ENCODE measurements around the gene RGS13.

The RGS13 gene

GRCh38 chr1:192635939-192636338 lies at the start of gene RGS13:
Gene RGS13, plus strand, starts transcription at chr1:192636147. Its CDS starts 8,188 bp downstream, at chr1:192644335.
- peaks cover 4% of the 10 kb centered on the region for H3K27me3 Mint-ChIP-seq
- no peak within 1 kb of the TSS for H3K27ac Mint-ChIP-seq
- H3K4me3 Mint-ChIP-seq, result no peak within 1 kb of the TSS
- peaks cover 10% of the 10 kb centered on the region for H3K4me1 Mint-ChIP-seq (ENCODE audit: low read depth)
- H3K9me3 Mint-ChIP-seq (ENCODE audit: low read depth), result no peaks in the 10 kb centered on the region
- no peaks in the 10 kb centered on the region for H3K36me3 Mint-ChIP-seq

GRCh38 chr1:192587386-192588266 lies 48.3 kb upstream of the RGS13 start:
- H3K36me3 Mint-ChIP-seq, result no peaks in the 10 kb centered on the region
- H3K27ac Mint-ChIP-seq, result no peak overlapping the region
- H3K27me3 Mint-ChIP-seq, result peaks cover 1% of the 10 kb centered on the region
- no peaks in the 10 kb centered on the region for H3K9me3 Mint-ChIP-seq (ENCODE audit: low read depth)
- H3K4me1 Mint-ChIP-seq (ENCODE audit: low read depth), result no peaks in the 10 kb centered on the region
- H3K4me3 Mint-ChIP-seq, result no peak overlapping the region

- Mint-ChIP-seq H3K27me3 (peaks cover 1% of the 10 kb centered on the region), H3K36me3 (no peaks in the 10 kb centered on the region), H3K9me3 (ENCODE audit: low read depth) (no peaks in the 10 kb centered on the region), H3K4me1 (ENCODE audit: low read depth) (no peaks in the 10 kb centered on the region), H3K4me3 (no peak overlapping the region), H3K27ac (no peak overlapping the region)
Observed at GRCh38 chr1:192588546-192588945, 47.4 kb upstream of the RGS13 start.

- Mint-ChIP-seq H3K4me3 (no peak overlapping the region), H3K27ac (no peak overlapping the region)
Observed at GRCh38 chr1:192589813-192590212, 46.1 kb upstream of the RGS13 start.

GRCh38 chr1:192592517-192592916 lies 43.4 kb upstream of the RGS13 start:
- Mint-ChIP-seq H3K27me3 (peaks cover 6% of the 10 kb centered on the region), H3K9me3 (ENCODE audit: low read depth) (no peaks in the 10 kb centered on the region), H3K27ac (no peak overlapping the region), H3K4me1 (ENCODE audit: low read depth) (no peaks in the 10 kb centered on the region), H3K4me3 (no peak overlapping the region), H3K36me3 (no peaks in the 10 kb centered on the region)

More at GRCh38 chr1:192589813-192590212, 46.1 kb upstream of the RGS13 start:
- Mint-ChIP-seq H3K4me1 (ENCODE audit: low read depth) (no peaks in the 10 kb centered on the region), H3K36me3 (no peaks in the 10 kb centered on the region), H3K27me3 (peaks cover 4% of the 10 kb centered on the region), H3K9me3 (ENCODE audit: low read depth) (no peaks in the 10 kb centered on the region)

GRCh38 chr1:192592981-192593708 lies 42.8 kb upstream of the RGS13 start:
- Mint-ChIP-seq H3K9me3 (ENCODE audit: low read depth) (no peaks in the 10 kb centered on the region), H3K36me3 (no peaks in the 10 kb centered on the region), H3K4me3 (no peak overlapping the region), H3K4me1 (ENCODE audit: low read depth) (no peaks in the 10 kb centered on the region), H3K27ac (no peak overlapping the region), H3K27me3 (peaks cover 6% of the 10 kb centered on the region)

- H3K27me3 Mint-ChIP-seq, result peaks cover 6% of the 10 kb centered on the region
- no peak overlapping the region for H3K27ac Mint-ChIP-seq
- no peaks in the 10 kb centered on the region for H3K4me1 Mint-ChIP-seq (ENCODE audit: low read depth)
- no peak overlapping the region for H3K4me3 Mint-ChIP-seq
- no peaks in the 10 kb centered on the region for H3K9me3 Mint-ChIP-seq (ENCODE audit: low read depth)
- no peaks in the 10 kb centered on the region for H3K36me3 Mint-ChIP-seq
Observed at GRCh38 chr1:192595299-192595698, 40.6 kb upstream of the RGS13 start.

- no peak overlapping the region for H3K4me3 Mint-ChIP-seq
Observed at GRCh38 chr1:192598589-192598988, 37.4 kb upstream of the RGS13 start.

GRCh38 chr1:192600275-192600674 lies 35.7 kb upstream of the RGS13 start:
- Mint-ChIP-seq H3K9me3 (ENCODE audit: low read depth) (no peaks in the 10 kb centered on the region), H3K27me3 (peaks cover 3% of the 10 kb centered on the region), H3K36me3 (no peaks in the 10 kb centered on the region), H3K4me1 (ENCODE audit: low read depth) (peaks cover 19% of the 10 kb centered on the region), H3K4me3 (no peak overlapping the region), H3K27ac (no peak overlapping the region)

More at GRCh38 chr1:192598589-192598988, 37.4 kb upstream of the RGS13 start:
- peaks cover 5% of the 10 kb centered on the region for H3K27me3 Mint-ChIP-seq
- H3K9me3 Mint-ChIP-seq (ENCODE audit: low read depth), result no peaks in the 10 kb centered on the region
- H3K27ac Mint-ChIP-seq, result no peak overlapping the region
- no peaks in the 10 kb centered on the region for H3K36me3 Mint-ChIP-seq
- H3K4me1 Mint-ChIP-seq (ENCODE audit: low read depth), result peaks cover 19% of the 10 kb centered on the region

GRCh38 chr1:192601143-192601542 lies 34.8 kb upstream of the RGS13 start:
- Mint-ChIP-seq H3K4me1 (ENCODE audit: low read depth) (peaks cover 19% of the 10 kb centered on the region), H3K27me3 (no peaks in the 10 kb centered on the region), H3K9me3 (ENCODE audit: low read depth) (no peaks in the 10 kb centered on the region), H3K27ac (peak overlapping the region; percentile 37), H3K36me3 (no peaks in the 10 kb centered on the region), H3K4me3 (no peak overlapping the region)

GRCh38 chr1:192601567-192601966 lies 34.4 kb upstream of the RGS13 start:
- Mint-ChIP-seq H3K4me1 (ENCODE audit: low read depth) (peaks cover 19% of the 10 kb centered on the region), H3K27ac (peak overlapping the region; percentile 37), H3K9me3 (ENCODE audit: low read depth) (no peaks in the 10 kb centered on the region), H3K36me3 (no peaks in the 10 kb centered on the region), H3K27me3 (no peaks in the 10 kb centered on the region), H3K4me3 (no peak overlapping the region)

GRCh38 chr1:192602757-192603156 lies 33.2 kb upstream of the RGS13 start:
- H3K27ac Mint-ChIP-seq, result no peak overlapping the region
- no peaks in the 10 kb centered on the region for H3K9me3 Mint-ChIP-seq (ENCODE audit: low read depth)
- H3K36me3 Mint-ChIP-seq, result no peaks in the 10 kb centered on the region
- H3K27me3 Mint-ChIP-seq, result no peaks in the 10 kb centered on the region
- no peak overlapping the region for H3K4me3 Mint-ChIP-seq
- peaks cover 19% of the 10 kb centered on the region for H3K4me1 Mint-ChIP-seq (ENCODE audit: low read depth)

GRCh38 chr1:192603218-192603787 lies 32.6 kb upstream of the RGS13 start:
- no peaks in the 10 kb centered on the region for H3K36me3 Mint-ChIP-seq
- H3K4me1 Mint-ChIP-seq (ENCODE audit: low read depth), result peaks cover 21% of the 10 kb centered on the region
- H3K27me3 Mint-ChIP-seq, result no peaks in the 10 kb centered on the region
- no peaks in the 10 kb centered on the region for H3K9me3 Mint-ChIP-seq (ENCODE audit: low read depth)
- H3K4me3 Mint-ChIP-seq, result no peak overlapping the region
- H3K27ac Mint-ChIP-seq, result no peak overlapping the region

- H3K27me3 Mint-ChIP-seq, result no peaks in the 10 kb centered on the region
- H3K9me3 Mint-ChIP-seq (ENCODE audit: low read depth), result no peaks in the 10 kb centered on the region
- H3K27ac Mint-ChIP-seq, result no peak overlapping the region
- peaks cover 37% of the 10 kb centered on the region for H3K4me1 Mint-ChIP-seq (ENCODE audit: low read depth)
- no peak overlapping the region for H3K4me3 Mint-ChIP-seq
- H3K36me3 Mint-ChIP-seq, result no peaks in the 10 kb centered on the region
Observed at GRCh38 chr1:192604979-192605620, 30.8 kb upstream of the RGS13 start.

- H3K27ac Mint-ChIP-seq, result no peak overlapping the region
- H3K27me3 Mint-ChIP-seq, result no peaks in the 10 kb centered on the region
- H3K36me3 Mint-ChIP-seq, result no peaks in the 10 kb centered on the region
- H3K4me3 Mint-ChIP-seq, result no peak overlapping the region
- H3K9me3 Mint-ChIP-seq (ENCODE audit: low read depth), result no peaks in the 10 kb centered on the region
- H3K4me1 Mint-ChIP-seq (ENCODE audit: low read depth), result peaks cover 18% of the 10 kb centered on the region
Observed at GRCh38 chr1:192608671-192609070, 27.3 kb upstream of the RGS13 start.

Data from activated naive CD8-positive, alpha-beta T cell (primary cell).